Choroid plexus epithelial cell (primary cell): ENCODE results near the gene TPK1.

ENCODE experiments used
- DNase-seq: peaks from one replicate; pipeline ENCODE4 v3.0.0-alpha.2; 2010; ENCODE audit warnings: low read depth
- H3K4me3 ChIP-seq: 2 replicates; pipeline ENCODE4 v1.5.1; 2011; ENCODE audit warnings: low read depth, mild to moderate bottlenecking, control low read depth, low read length, moderate library complexity
- TF ChIP-seq, protein P1 (sequence below): conservative IDR thresholded peaks from 2 replicates; pipeline ENCODE4 v1.5.1; 2011; ENCODE audit warnings: low read depth, mild to moderate bottlenecking, control low read depth, inconsistent platforms, low read length, moderate library complexity

Gene TPK1

DNA sequence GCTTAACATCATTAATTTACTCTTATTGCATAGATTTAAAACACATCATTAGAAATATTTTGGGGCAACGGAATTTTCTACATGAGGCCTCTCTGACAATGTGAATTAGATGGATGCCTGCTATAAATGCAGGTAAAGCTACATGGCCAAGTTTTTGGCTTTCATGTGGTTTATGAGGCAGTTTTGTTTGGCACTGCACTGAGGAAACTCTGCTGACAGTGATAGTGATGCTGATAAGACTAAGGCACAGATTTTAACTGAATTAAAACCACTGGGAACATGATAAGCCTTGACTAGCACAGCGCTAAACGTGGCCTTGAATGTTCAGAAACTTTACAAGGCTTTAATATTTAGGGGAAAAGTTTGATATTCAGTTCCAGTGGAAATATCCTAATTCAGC lies 318.1 kb downstream of the TPK1 start:
- no peak for DNase-seq
- TF ChIP-seq, protein P1, sequence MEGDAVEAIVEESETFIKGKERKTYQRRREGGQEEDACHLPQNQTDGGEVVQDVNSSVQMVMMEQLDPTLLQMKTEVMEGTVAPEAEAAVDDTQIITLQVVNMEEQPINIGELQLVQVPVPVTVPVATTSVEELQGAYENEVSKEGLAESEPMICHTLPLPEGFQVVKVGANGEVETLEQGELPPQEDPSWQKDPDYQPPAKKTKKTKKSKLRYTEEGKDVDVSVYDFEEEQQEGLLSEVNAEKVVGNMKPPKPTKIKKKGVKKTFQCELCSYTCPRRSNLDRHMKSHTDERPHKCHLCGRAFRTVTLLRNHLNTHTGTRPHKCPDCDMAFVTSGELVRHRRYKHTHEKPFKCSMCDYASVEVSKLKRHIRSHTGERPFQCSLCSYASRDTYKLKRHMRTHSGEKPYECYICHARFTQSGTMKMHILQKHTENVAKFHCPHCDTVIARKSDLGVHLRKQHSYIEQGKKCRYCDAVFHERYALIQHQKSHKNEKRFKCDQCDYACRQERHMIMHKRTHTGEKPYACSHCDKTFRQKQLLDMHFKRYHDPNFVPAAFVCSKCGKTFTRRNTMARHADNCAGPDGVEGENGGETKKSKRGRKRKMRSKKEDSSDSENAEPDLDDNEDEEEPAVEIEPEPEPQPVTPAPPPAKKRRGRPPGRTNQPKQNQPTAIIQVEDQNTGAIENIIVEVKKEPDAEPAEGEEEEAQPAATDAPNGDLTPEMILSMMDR: no peak

GRCh38 chr7:144516729-144517525 lies 318.9 kb downstream of the TPK1 start:
- DNase-seq: no peak
- no peak overlapping the region for H3K4me3 ChIP-seq
- TF ChIP-seq, protein P1: no peak

More for the DNA sequence above, 318.1 kb downstream of the TPK1 start:
- no peak overlapping the region for H3K4me3 ChIP-seq

GRCh38 chr7:144513334-144513733 lies 322.5 kb downstream of the TPK1 start:
- TF ChIP-seq, protein P1: peak; percentile 62
- peak; percentile 66 for DNase-seq
- no peak overlapping the region for H3K4me3 ChIP-seq

DNA sequence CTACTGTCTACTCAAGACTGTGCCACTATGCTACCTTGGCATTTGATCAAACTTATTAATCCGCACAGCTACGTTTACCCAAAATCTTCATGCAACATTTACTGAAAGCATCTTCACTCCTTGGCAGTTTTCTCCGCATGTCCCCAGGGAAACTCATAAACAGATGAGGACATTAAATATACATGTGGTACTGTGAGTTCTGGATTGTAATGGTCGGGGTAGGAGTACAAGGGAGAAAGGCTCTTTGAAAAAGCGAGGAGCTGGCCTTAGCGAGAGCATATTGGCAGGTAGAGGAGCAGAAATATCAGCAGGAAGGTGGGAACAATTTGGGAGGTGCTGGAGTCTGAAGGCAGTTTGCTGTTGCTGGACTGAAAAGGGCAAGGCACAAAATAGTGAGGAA lies 325.2 kb downstream of the TPK1 start:
- no peak overlapping the region for H3K4me3 ChIP-seq
- no peak for DNase-seq
- TF ChIP-seq, protein P1: no peak

- TF ChIP-seq, protein P1: no peak
Measured at GRCh38 chr7:144508702-144509101, 327.2 kb downstream of the TPK1 start.

DNA sequence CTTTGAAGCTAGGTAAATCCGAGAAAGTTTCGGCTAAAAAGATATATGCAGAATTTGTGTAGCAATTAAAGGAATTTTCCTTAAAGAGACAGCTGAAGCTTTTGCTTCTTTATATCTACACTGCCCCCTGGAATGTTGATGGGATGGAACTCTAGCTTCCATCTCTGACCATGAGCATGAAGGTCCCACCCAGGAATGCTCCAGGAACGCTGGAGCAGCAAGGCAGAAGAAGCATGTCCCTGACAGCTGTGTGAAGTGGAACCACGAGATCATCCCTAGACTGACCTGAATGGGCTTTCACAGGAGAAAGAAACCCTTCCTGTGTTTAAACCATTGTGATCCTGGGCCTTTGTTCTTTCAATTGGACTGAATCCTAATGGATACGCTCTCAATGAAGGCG lies 332.6 kb downstream of the TPK1 start:
- no peak overlapping the region for H3K4me3 ChIP-seq
- DNase-seq: no peak
- TF ChIP-seq, protein P1: no peak

More at GRCh38 chr7:144508702-144509101, 327.2 kb downstream of the TPK1 start:
- no peak overlapping the region for H3K4me3 ChIP-seq
- DNase-seq: no peak

DNA sequence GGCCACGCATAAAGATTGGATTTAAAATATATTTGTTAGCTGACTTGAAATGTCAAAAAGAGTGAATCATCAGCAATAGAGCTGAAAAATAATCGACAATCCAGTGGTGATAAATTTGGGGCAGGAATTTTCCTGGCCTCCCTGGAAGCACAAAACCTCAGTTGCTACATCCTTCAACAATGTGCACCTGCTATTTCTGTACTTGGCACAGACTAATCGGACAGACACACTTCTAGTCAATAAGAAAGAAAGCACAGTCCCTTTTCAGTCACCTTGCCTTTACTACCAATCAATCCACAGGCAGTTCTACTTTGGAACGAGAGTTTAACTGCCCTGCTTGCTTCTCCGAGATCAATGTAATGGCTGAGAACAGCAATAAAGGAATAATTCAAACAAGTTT lies 335.6 kb downstream of the TPK1 start:
- no peak for DNase-seq
- TF ChIP-seq, protein P1: no peak
- H3K4me3 ChIP-seq: no peak overlapping the region
